ENCODE data around the gene MYO5A. TPM values are rescaled to one million over a fixed set of nuclear protein-coding genes. Genes with fewer than 3 reads are reported as not detected.
A peak's percentile ranks its signal among the peaks of the same experiment; 100 is the strongest.
"Not testable (repeated sequence)": the region's sequence is repeated elsewhere in the genome, so short reads cannot be mapped to it uniquely, and the experiment has no call there.

MYO5A gene
- total and polyA plus RNA-seq, 2 donors, result 9.1 to 29.5 TPM

GRCh38 chr15:52558196-52558595 lies 29.5 kb upstream of the MYO5A start:
- Histone ChIP-seq H3K4me3 (ENCODE audit: low read depth, low read length) (no peak overlapping the region), H3K4me1 (ENCODE audit: insufficient read depth) (no peaks in the 10 kb centered on the region), H3K27ac (ENCODE audit: low read depth) (no peak overlapping the region), H3K36me3 (ENCODE audit: insufficient read depth) (no peaks in the 10 kb centered on the region)
- 79% methylated on average over 5 of the region's 5 CpGs for WGBS
- no peak for DNase-seq (ENCODE audit: extremely low spot score)

GRCh38 chr15:52557274-52557641 lies 28.6 kb upstream of the MYO5A start:
- H3K36me3 ChIP-seq (ENCODE audit: insufficient read depth), result no peaks in the 10 kb centered on the region
- H3K27ac ChIP-seq (ENCODE audit: low read depth), result no peak overlapping the region
- H3K4me3 ChIP-seq (ENCODE audit: low read depth, low read length), result no peak overlapping the region
- H3K4me1 ChIP-seq (ENCODE audit: insufficient read depth), result no peaks in the 10 kb centered on the region
- DNase-seq (ENCODE audit: extremely low spot score), result no peak

- H3K4me1 ChIP-seq (ENCODE audit: insufficient read depth), result no peaks in the 10 kb centered on the region
- no peak for DNase-seq (ENCODE audit: extremely low spot score)
- no peak overlapping the region for H3K4me3 ChIP-seq (ENCODE audit: low read depth, low read length)
- WGBS, result 73% methylated on average over 3 of the region's 3 CpGs
- no peaks in the 10 kb centered on the region for H3K36me3 ChIP-seq (ENCODE audit: insufficient read depth)
- no peak overlapping the region for H3K27ac ChIP-seq (ENCODE audit: low read depth)
These were observed 28.0 kb upstream of the MYO5A start for GRCh38 chr15:52556524-52557273.

- no peaks in the 10 kb centered on the region for H3K4me1 ChIP-seq (ENCODE audit: insufficient read depth)
- no peak overlapping the region for H3K27ac ChIP-seq (ENCODE audit: low read depth)
- no peak overlapping the region for H3K4me3 ChIP-seq (ENCODE audit: low read depth, low read length)
- H3K36me3 ChIP-seq (ENCODE audit: insufficient read depth), result no peaks in the 10 kb centered on the region
- DNase-seq (ENCODE audit: extremely low spot score), result no peak
- WGBS, result 71% methylated on average over 2 of the region's 2 CpGs
These were observed 23.6 kb upstream of the MYO5A start for GRCh38 chr15:52552303-52552702.

GRCh38 chr15:52551762-52552161 lies 23.1 kb upstream of the MYO5A start:
- H3K27ac ChIP-seq (ENCODE audit: low read depth), result no peak overlapping the region
- no peaks in the 10 kb centered on the region for H3K4me1 ChIP-seq (ENCODE audit: insufficient read depth)
- 87% methylated on average over 6 of the region's 6 CpGs for WGBS
- DNase-seq (ENCODE audit: extremely low spot score), result no peak
- H3K4me3 ChIP-seq (ENCODE audit: low read depth, low read length), result no peak overlapping the region
- no peaks in the 10 kb centered on the region for H3K36me3 ChIP-seq (ENCODE audit: insufficient read depth)

- DNase-seq (ENCODE audit: extremely low spot score); H3K4me3 ChIP-seq (ENCODE audit: low read depth, low read length); H3K27ac ChIP-seq (ENCODE audit: low read depth); H3K36me3 ChIP-seq (ENCODE audit: insufficient read depth); H3K4me1 ChIP-seq (ENCODE audit: insufficient read depth): not testable (repeated sequence)
- 83% methylated on average over 1 of the region's 1 CpG for WGBS
These were observed 22.5 kb upstream of the MYO5A start for GRCh38 chr15:52551186-52551585.

GRCh38 chr15:52546031-52546751 lies 17.5 kb upstream of the MYO5A start:
- Histone ChIP-seq H3K36me3 (ENCODE audit: insufficient read depth) (no peaks in the 10 kb centered on the region), H3K4me1 (ENCODE audit: insufficient read depth) (no peaks in the 10 kb centered on the region), H3K27ac (ENCODE audit: low read depth) (no peak overlapping the region), H3K4me3 (ENCODE audit: low read depth, low read length) (no peak overlapping the region)
- no peak for DNase-seq (ENCODE audit: extremely low spot score)
- 88% methylated on average over 5 of the region's 5 CpGs for WGBS

- no peak overlapping the region for H3K27ac ChIP-seq (ENCODE audit: low read depth)
- no peak overlapping the region for H3K4me3 ChIP-seq (ENCODE audit: low read depth, low read length)
- WGBS, result 83% methylated on average over 3 of the region's 3 CpGs
- DNase-seq (ENCODE audit: extremely low spot score), result no peak
- H3K36me3 ChIP-seq (ENCODE audit: insufficient read depth), result no peaks in the 10 kb centered on the region
- no peaks in the 10 kb centered on the region for H3K4me1 ChIP-seq (ENCODE audit: insufficient read depth)
These were observed 11.8 kb upstream of the MYO5A start for GRCh38 chr15:52540374-52541012.

GRCh38 chr15:52537459-52537858 lies 8.8 kb upstream of the MYO5A start:
- H3K27ac ChIP-seq (ENCODE audit: low read depth), result no peak overlapping the region
- no peak for DNase-seq (ENCODE audit: extremely low spot score)
- WGBS, result 85% methylated on average over 8 of the region's 8 CpGs

GRCh38 chr15:52532427-52532826 lies 3.7 kb upstream of the MYO5A start:
- no peaks in the 10 kb centered on the region for H3K4me1 ChIP-seq (ENCODE audit: insufficient read depth)
- WGBS, result 64% methylated on average over 2 of the region's 2 CpGs
- no peaks in the 10 kb centered on the region for H3K36me3 ChIP-seq (ENCODE audit: insufficient read depth)
- H3K27ac ChIP-seq (ENCODE audit: low read depth), result no peak overlapping the region
- H3K4me3 ChIP-seq (ENCODE audit: low read depth, low read length), result no peak overlapping the region
- no peak for DNase-seq (ENCODE audit: extremely low spot score)

More at GRCh38 chr15:52537459-52537858, 8.8 kb upstream of the MYO5A start:
- H3K4me1 ChIP-seq (ENCODE audit: insufficient read depth), result no peaks in the 10 kb centered on the region
- H3K36me3 ChIP-seq (ENCODE audit: insufficient read depth), result no peaks in the 10 kb centered on the region
- H3K4me3 ChIP-seq (ENCODE audit: low read depth, low read length), result no peak overlapping the region

GRCh38 chr15:52529940-52530339 lies 1.3 kb upstream of the MYO5A start:
- Histone ChIP-seq H3K36me3 (ENCODE audit: insufficient read depth) (no peaks in the 10 kb centered on the region), H3K27ac (ENCODE audit: low read depth) (no peak overlapping the region), H3K4me3 (ENCODE audit: low read depth, low read length) (peak overlapping the region; percentile 63), H3K4me1 (ENCODE audit: insufficient read depth) (no peaks in the 10 kb centered on the region)
- no peak for DNase-seq (ENCODE audit: extremely low spot score)
- 38% methylated on average over 11 of the region's 11 CpGs for WGBS

- Histone ChIP-seq H3K27ac (ENCODE audit: low read depth) (peak overlapping the region; percentile 73), H3K4me1 (ENCODE audit: insufficient read depth) (no peaks in the 10 kb centered on the region), H3K4me3 (ENCODE audit: low read depth, low read length) (peak overlapping the region; percentile 63), H3K36me3 (ENCODE audit: insufficient read depth) (no peaks in the 10 kb centered on the region)
- 4% methylated on average over 28 of the region's 28 CpGs for WGBS
- DNase-seq (ENCODE audit: extremely low spot score), result no peak
These were observed 753 bp upstream of the MYO5A start for GRCh38 chr15:52529341-52529924.

- 6% methylated on average over 32 of the region's 32 CpGs for WGBS
- Histone ChIP-seq H3K36me3 (ENCODE audit: insufficient read depth) (no peaks in the 10 kb centered on the region), H3K4me3 (ENCODE audit: low read depth, low read length) (peak overlapping the region; percentile 63), H3K4me1 (ENCODE audit: insufficient read depth) (no peaks in the 10 kb centered on the region), H3K27ac (ENCODE audit: low read depth) (peak overlapping the region; percentile 59)
- DNase-seq (ENCODE audit: extremely low spot score), result no peak
These were observed 643 bp downstream of the MYO5A start for GRCh38 chr15:52527911-52528563.

Measured in urinary bladder (tissue), 4 donors.